ENCODE data around the gene DPYD. TPM values are rescaled to one million over a fixed set of nuclear protein-coding genes. Genes with fewer than 3 reads are reported as not detected.
"Not testable (repeated sequence)": the region's sequence is repeated elsewhere in the genome, so short reads cannot be mapped to it uniquely, and the experiment has no call there.

Gene DPYD
- total RNA-seq, 1 donor from 2014 or later = 124 TPM

GRCh38 chr1:97365026-97365425, 555.8 kb downstream of the DPYD start:
- no peak for DNase-seq (ENCODE audit: low spot score)

- DNase-seq (ENCODE audit: low spot score) = no peak
Observed at GRCh38 chr1:97364086-97364485, 556.7 kb downstream of the DPYD start.

DNA sequence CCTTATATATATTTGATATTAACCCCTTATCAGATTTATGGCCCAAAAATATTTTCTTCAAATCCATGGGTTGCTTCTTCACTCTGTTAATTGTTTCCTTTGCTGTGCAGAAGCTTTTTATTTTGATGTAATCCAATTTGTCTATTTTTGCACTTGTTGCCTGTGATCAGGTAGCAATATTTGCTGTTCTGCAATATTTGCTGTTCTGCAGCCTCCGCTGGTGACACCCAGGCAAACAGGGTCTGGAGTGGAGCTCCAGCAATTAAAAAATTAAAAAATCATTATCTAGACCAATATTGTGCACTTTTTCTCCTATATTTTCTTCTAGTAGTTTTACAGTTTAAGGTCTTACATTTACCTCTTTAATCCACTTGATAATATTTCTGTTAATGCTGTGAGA, 564.5 kb downstream of the DPYD start:
- no peak for DNase-seq (ENCODE audit: low spot score)

- no peak for DNase-seq (ENCODE audit: low spot score)
Observed at GRCh38 chr1:97352936-97353382, 567.9 kb downstream of the DPYD start.

- no peak for DNase-seq (ENCODE audit: low spot score)
Observed at GRCh38 chr1:97351846-97352245, 569.0 kb downstream of the DPYD start.

DNA sequence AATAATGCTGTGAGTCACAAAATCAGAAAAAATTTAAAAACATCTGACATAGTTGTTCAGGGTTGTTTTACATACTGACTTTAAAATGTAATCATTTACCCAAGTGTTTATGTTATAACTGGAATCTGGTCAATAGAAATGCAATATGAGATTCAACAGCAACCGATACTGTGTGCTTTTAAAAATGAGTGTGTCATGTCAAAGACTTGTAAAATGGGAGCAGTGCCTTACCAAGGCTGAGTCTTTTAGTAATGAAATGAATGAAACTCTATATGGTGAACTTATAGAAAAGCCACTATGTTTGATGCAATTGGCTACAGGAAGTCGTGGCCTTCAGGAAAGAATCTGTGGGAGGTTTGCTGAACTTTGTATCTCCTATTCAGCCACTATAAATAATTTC, 570.2 kb downstream of the DPYD start:
- DNase-seq (ENCODE audit: low spot score) = no peak

- no peak for DNase-seq (ENCODE audit: low spot score)
Observed at GRCh38 chr1:97350241-97350640, 570.6 kb downstream of the DPYD start.

DNA sequence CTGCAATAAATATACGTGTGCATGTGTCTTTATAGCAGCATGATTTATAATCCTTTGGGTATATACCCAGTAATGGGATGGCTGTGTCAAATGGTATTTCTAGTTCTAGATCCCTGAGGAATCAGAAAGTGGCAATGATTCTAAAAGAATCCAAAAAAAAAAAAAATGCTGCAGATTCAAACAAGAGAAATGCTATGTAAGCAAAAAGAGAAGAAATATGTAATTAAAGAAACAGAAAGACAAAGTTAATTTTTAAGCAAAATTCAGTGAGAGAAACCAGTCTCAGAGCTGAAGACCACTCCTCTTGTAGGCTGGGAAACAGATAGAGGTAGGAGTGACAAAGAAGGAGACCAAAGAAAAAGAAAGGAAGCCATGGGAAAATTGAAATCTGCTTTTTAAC, 571.0 kb downstream of the DPYD start:
- DNase-seq (ENCODE audit: low spot score) = not testable (repeated sequence)

DNA sequence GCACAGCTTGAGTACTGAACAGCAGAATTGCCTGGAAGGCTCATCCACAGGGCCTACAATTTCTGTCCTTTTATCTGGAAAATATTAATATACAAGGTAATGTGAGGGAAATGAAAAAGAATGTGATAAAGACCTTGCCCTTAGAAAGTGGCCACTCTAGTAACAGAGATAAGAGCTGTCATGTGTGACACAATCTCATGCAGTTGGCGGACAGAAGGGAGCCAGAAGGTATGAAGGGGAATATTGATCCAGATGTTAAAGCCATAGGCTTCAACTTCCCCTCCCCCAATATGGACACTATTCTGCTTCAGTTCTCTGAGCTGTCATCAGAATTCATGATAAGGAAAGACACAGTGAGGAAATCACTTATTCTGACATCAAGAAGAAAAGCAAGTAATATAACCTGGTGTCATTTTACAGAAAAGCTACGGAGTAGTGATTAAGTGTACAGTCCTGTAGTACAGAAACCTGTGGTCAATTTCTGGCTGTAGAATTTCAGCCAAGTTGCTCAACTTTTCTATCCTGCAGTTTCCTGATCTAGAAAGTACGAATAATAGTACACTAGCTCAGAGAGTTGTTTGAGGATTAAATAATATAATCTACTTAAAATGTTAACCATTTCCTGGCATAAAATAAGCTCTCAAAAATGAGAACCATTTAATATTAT, 572.1 kb downstream of the DPYD start:
- no peak for DNase-seq (ENCODE audit: low spot score)

DNA sequence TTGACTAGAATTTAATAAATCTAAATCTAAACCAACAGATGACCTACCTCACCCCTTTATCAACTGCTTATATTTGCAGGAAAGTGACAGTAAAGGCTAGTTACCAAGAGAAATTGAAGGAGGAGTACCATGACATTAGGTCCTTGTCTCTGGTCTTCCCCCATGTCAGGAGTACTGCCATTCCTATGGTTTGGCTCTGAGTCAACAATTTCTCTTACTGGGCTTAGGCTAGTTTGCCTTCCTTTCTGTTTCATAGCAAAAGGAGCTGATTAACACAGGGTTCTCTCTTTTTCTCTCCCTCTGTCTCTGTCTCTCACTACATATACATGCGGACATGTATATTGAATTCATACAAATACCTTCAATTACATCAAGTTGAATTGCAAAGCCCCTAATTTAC, 579.9 kb downstream of the DPYD start:
- no peak for DNase-seq (ENCODE audit: low spot score)

GRCh38 chr1:97338347-97338746, 582.5 kb downstream of the DPYD start:
- DNase-seq (ENCODE audit: low spot score) = no peak

DNA sequence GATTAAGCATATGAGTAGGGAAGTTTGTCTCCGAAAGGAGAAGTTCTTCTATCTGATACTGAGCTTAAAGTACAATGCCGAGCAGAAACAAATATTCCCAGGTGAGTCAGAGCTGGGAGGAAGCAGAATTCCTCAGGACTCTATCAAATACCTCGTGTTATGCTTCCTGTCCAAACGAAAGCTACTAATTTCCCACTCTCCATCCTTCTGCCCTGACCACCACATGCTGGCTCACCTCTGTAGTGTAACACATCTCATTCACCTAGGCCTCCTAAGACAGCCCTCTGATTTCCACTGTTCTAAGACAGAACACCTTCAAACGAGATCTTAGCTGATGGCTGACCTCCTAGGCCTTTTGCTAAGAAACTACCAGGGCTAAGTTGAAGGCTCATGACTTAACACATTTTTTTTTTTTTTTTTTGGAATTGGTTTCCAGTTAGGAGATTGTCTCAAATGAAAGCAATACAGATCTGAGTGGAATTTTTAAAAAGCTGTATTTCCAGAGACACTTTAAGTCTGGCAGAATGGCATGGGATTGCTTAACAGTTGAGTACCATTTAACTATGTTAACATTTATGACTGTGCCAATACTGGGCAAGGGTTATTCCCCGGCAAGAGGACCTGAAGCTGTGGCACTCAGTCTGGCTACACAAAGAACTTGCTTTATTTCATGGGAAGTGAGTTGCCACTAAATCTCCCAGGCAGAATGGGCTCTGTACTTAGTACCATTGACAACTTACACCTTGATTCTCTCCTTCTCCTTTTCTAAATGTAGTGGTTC, 583.4 kb downstream of the DPYD start:
- no peak for DNase-seq (ENCODE audit: low spot score)

DNA sequence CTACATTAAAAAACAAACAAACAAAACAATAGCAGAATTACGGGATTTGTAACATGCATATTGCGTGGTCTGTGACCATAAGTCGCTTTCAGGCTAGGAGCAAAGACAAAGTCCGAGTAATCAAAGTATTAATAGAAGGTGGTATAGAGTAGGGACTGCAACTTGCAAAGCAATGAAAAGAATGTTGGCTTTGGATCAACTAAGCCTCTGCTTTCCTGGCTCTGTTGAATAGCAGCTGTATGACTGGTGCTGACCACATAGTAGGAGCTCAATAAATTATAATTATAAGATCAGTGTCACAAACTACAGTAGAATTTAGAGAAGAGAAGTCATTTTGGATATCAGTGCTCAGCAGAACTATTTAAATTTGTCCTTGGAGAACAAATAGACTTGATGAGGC, 586.4 kb downstream of the DPYD start:
- DNase-seq (ENCODE audit: low spot score) = no peak

GRCh38 chr1:97332716-97333115, 588.1 kb downstream of the DPYD start:
- no peak for DNase-seq (ENCODE audit: low spot score)

- no peak for DNase-seq (ENCODE audit: low spot score)
Observed at GRCh38 chr1:97331165-97331564, 589.7 kb downstream of the DPYD start.

DNA sequence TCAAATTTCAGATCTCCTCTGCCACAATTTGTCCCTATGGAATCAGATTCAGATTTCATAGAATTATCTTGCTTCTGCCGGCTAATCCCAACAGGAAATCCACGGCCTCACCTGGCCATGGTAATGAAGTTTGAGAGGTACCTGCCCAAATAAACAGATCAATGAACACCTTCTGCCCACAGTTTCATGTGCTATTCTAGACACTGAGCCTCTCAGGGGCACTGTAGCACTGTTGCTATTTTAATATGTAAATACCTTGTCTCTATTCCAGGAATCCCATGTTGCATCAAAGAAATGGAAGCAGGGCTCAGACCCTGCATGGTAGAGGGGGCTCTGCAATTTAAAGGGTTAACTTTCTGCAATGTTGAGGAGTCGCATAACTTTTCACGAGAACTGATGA, 606.1 kb downstream of the DPYD start:
- DNase-seq (ENCODE audit: low spot score) = no peak

DNA sequence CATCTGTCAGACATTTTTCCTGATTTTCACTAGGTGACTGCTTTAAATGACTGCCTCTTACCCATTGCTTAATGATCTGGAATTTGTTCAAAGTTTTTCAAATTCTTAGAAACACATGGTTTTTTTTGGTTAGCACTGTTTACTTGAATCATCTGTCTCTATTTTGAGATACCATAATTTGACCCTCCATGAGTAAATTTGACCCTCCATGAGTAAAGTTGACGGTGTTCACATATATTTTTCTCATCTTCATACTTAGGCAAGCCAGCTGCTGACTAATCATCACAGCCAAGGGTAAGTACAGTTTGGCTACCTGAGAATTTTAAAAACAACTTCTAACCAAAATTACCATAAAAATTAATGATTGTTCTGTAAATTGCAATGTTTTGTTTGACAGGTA, 612.7 kb downstream of the DPYD start:
- no peak for DNase-seq (ENCODE audit: low spot score)

DNA sequence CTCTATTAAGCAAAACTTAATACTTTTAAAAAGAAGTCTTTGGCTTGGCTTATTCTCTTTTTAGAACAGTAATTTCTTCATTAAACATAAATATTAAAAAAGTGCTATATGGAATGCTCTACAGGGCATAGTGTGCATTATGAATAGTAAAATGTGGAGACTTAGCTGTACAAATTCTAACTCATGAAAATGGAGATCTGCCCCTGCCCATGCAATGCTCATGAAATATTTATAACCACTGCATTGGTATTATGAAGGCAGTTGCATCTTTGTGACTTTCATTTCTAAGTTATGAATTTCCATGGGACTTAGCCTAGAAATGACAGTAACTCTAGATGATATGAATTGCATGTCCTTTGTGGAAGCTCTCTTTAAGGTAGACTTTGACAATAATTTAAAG, 613.3 kb downstream of the DPYD start:
- DNase-seq (ENCODE audit: low spot score) = no peak

DNA sequence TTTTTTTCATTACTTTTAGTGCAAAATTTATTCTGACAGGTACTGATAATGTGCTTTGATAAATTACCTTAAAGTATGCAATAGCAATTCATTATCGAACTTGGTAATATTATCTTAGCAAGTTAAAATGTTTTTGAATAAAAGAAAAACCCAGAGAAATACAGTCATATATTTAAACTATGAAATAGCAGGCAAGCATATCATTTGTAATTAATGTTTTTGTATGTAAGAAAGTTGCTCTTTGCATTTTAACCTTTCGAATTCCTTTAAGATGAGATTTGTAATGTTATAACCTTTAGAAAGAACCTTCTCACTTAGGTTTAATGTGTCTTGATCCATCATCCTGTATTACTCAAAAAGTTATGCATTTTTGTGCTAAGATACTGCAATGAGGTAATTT, 613.7 kb downstream of the DPYD start:
- DNase-seq (ENCODE audit: low spot score) = no peak

GRCh38 chr1:97306504-97306903, 614.3 kb downstream of the DPYD start:
- no peak for DNase-seq (ENCODE audit: low spot score)

DNA sequence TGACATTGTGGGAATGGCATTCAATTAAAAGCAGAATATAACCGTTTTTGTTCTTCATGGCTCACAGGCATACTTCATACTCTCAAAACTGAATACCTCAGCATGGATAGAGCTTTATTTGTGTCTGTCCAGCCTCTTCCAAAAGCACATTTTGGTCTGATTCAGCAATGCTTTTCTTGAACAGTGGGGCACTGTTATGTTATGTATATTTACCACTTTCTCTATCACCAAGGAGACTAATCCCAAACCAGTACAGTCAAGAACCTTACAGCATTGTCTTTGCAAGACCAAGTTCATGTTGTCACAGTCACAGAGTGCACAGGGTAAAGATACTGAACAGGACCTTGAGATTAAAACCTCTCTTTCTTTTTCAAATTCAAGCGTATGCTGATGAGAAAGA, 616.5 kb downstream of the DPYD start:
- DNase-seq (ENCODE audit: low spot score) = no peak

DNA sequence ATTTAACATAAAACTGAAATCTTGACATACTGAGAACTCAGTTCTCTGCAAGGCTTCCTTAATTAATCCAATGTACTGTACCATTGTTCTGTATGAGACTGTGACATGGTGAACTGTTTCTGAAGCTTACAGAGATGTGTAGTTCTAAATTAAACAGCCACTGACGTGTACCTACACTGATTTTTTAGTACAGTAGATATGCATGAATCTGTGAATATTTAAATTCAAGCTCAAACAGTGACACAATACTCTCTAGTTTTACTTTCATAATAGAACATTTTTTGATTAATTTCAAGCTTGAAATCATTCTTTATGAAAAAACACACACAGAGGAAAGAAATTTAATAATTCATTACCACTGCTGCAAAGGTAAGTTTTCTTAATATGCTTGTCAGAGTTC, 621.9 kb downstream of the DPYD start:
- no peak for DNase-seq (ENCODE audit: low spot score)

DNA sequence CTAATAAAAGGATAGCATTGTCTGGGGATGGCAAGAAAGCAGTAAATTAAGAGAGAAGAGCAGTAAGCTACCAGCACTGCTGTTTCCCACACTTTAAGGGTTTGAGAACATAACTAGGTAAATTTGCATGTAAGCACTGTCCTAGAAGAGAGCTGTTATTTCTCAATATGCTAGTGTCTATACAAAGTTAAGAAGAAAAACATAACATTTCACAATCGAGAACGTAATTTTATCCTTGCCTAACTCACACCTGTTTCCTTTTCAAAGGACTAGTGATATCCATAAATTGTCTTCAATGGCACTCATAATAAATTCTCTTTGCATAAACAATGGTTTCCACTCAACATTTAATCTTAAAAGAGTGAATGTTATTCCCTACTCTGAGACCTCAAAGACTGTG, 623.2 kb downstream of the DPYD start:
- no peak for DNase-seq (ENCODE audit: low spot score)

DNA sequence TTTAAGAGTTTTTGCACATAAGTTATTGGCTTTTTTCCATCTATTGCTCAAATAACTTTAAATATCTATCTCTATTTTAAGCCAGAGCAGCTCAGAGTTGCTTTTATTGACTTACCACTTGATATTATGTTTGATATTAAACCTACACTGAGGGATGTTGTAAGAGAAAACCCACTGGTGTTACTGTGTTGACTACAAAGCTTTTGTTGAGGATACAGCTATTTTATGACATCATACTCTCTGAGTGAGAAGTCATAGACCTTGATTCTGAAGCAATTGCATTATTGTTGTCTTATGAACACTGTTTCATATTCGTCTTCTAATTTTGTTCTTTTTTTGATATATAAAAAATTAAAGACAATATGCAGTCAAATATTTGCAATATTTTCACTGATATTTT, 638.9 kb downstream of the DPYD start:
- no peak for DNase-seq (ENCODE audit: low spot score)

All from mucosa of gallbladder (tissue), 1 donor.